ENCODE results near the gene ANKRD10. TPM values are rescaled to one million over a fixed set of nuclear protein-coding genes. Genes with fewer than 3 reads are reported as not detected.

Gene ANKRD10
- total RNA-seq, 2 experiments from 2014 or later: 83.9 to 86.3 TPM

- no peak overlapping the region for H3K27ac Mint-ChIP-seq
- no peak for DNase-seq
- ChIA-PET CTCF (no interaction called here), POLR2A (no interaction called here)
- no peaks in the 10 kb centered on the region for H3K36me3 Mint-ChIP-seq (ENCODE audit: low read depth)
- H3K9me3 Mint-ChIP-seq (ENCODE audit: insufficient read depth): no peaks in the 10 kb centered on the region
- H3K4me3 Mint-ChIP-seq: no peak overlapping the region
- peaks cover 2% of the 10 kb centered on the region for H3K27me3 Mint-ChIP-seq (ENCODE audit: low read depth)
- H3K4me1 Mint-ChIP-seq (ENCODE audit: low read depth): no peaks in the 10 kb centered on the region
- no peak for ATAC-seq
Measured at GRCh38 chr13:110828705-110829104, 86.2 kb downstream of the ANKRD10 start.

Other genes starting within 250 kb of the ANKRD10 start
- 10 to 100 TPM; 73.1 to 79.9 TPM for gene CARS2, start 209.0 kb downstream of the ANKRD10 start, total RNA-seq
- gene ING1, start 201.4 kb downstream of the ANKRD10 start, total RNA-seq: 10 to 100 TPM; 19.8 to 21.4 TPM
- gene ARHGEF7, start 200.2 kb upstream of the ANKRD10 start, total RNA-seq: 10 to 100 TPM; 67.1 to 75.1 TPM